Esophagus muscularis mucosa (tissue), 4 donors: ENCODE results near the gene RNF149. TPM values are rescaled to one million over a fixed set of nuclear protein-coding genes. Genes with fewer than 3 reads are reported as not detected.

Source experiments
- DNase-seq: peaks from one replicate; pipeline ENCODE4 v3.0.0-alpha.2; 2017; ENCODE audit errors: extremely low spot score
- H3K27ac ChIP-seq, 4 donors: fragments of 200-600 bp; sonication (generic); replicated peaks in 1 of 4; 1 replicate in 3 of 4; 2 replicates in 1 of 4; pipeline ENCODE4 v1.5.1; 2016 to 2019; ENCODE audit warnings: mild to moderate bottlenecking in 1 of 4
- H3K27me3 ChIP-seq, 4 donors: fragments of 200-600 bp; sonication (generic); one replicate each; pipeline versions ENCODE4 v1.5.1 to v1.6.0; 2016 to 2019
- H3K36me3 ChIP-seq, 4 donors: fragments of 200-600 bp; sonication (generic); one replicate each; pipeline ENCODE4 v1.5.1; 2016 to 2019
- H3K4me1 ChIP-seq, 4 donors: fragments of 200-600 bp; sonication (generic); one replicate each; pipeline ENCODE4 v1.5.1; 2016 to 2019
- H3K4me3 ChIP-seq, 4 donors: fragments of 200-600 bp; sonication (generic); 1 replicate in 2 of 4; 2 replicates in 2 of 4; pipeline ENCODE4 v1.5.1; 2016 to 2019; ENCODE audit warnings: mild to moderate bottlenecking in 4 of 4, moderate library complexity in 1 of 4
- H3K9me3 ChIP-seq, 4 donors: fragments of 200-600 bp; sonication (generic); 1 replicate in 3 of 4; 2 replicates in 1 of 4; pipeline ENCODE4 v1.5.1; 2016 to 2019
- CTCF ChIP-seq, 3 experiments: fragments of 200-600 bp in 2 of 3; fragments of 450-650 bp in 1 of 3; sonication (generic) in 2 of 3; IDR thresholded peaks; one replicate each; pipeline ENCODE4 v1.5.1; 2017 to 2019; ENCODE audit warnings: antibody characterized with exemption in 3 of 3, mild to moderate bottlenecking in 2 of 3, moderate library complexity in 1 of 3
- EP300 ChIP-seq: sonication (generic); formaldehyde crosslinking; IDR thresholded peaks from one replicate; pipeline ENCODE4 v1.6.1; 2017; ENCODE audit warnings: antibody characterized with exemption
- POLR2A ChIP-seq: fragments of 450-650 bp; IDR thresholded peaks from one replicate; pipeline ENCODE4 v1.6.1; 2017; ENCODE audit warnings: antibody characterized with exemption, moderate library complexity, mild to moderate bottlenecking, low read depth
- POLR2AphosphoS5 ChIP-seq, 2 donors: sonication (generic); formaldehyde crosslinking; IDR thresholded peaks; one replicate each; pipeline ENCODE4 v1.6.1; 2017; ENCODE audit warnings: antibody characterized with exemption in 2 of 2
- WGBS: methylation state at CpG from one replicate; pipeline ENCODE4 v1.1.5; 2018; 5-methylcytosine and 5-hydroxymethylcytosine counted together
- intact Hi-C: fragments of 100-400 bp; cut with DNase I; formaldehyde crosslinking; loops from one replicate; pipeline ENCODE4 v1.15.1; 2023
- total RNA-seq, 4 donors: library from RNA; depleted of rRNA; stranded (reverse); fragments of >200 nt; gene quantifications; one replicate each; pipeline versions ENCODE4 v1.1.0 to v1.2.1, GENCODE V29; 2016

RNF149 gene
- total RNA-seq, 4 donors from 2014 or later, result 29.5 to 66.6 (median 40.0) TPM

- 80% methylated on average over 1 of the region's 1 CpG for whole genome bisulfite sequencing
- Histone ChIP-seq H3K27me3 (no peaks in the 10 kb centered on the region), H3K4me3 (no peak overlapping the region), H3K36me3 (no peaks in the 10 kb centered on the region), H3K27ac (no peak overlapping the region), H3K4me1 (no peaks in the 10 kb centered on the region), H3K9me3 (no peaks in the 10 kb centered on the region)
- DNase-seq, result no peak
- TF ChIP-seq POLR2AphosphoS5 (IDR thresholded peaks at IDR 0.05) (no peak), POLR2A (no peak), CTCF (IDR thresholded peaks at IDR 0.05) (no peak), EP300 (no peak)
- intact Hi-C loops, result no loop called here
Measured at GRCh38 chr2:101348883-101349282, 40.4 kb upstream of the RNF149 start.

GRCh38 chr2:101346909-101347308, 38.4 kb upstream of the RNF149 start:
- Histone ChIP-seq H3K27ac (no peak overlapping the region), H3K27me3 (no peaks in the 10 kb centered on the region), H3K4me1 (peaks cover 0 to 5% (median 0%) of the 10 kb centered on the region in 4 donors), H3K4me3 (no peak overlapping the region), H3K9me3 (no peaks in the 10 kb centered on the region), H3K36me3 (no peaks in the 10 kb centered on the region)
- TF ChIP-seq EP300, result no peak
- TF ChIP-seq POLR2AphosphoS5 (IDR thresholded peaks at IDR 0.05), result no peak
- DNase-seq, result no peak
- WGBS, result 96% methylated on average over 3 of the region's 3 CpGs
- intact Hi-C loops, result no loop called here

GRCh38 chr2:101344137-101344536, 35.6 kb upstream of the RNF149 start:
- 70% methylated on average over 5 of the region's 5 CpGs for WGBS

GRCh38 chr2:101342625-101343008, 34.1 kb upstream of the RNF149 start:
- H3K9me3 ChIP-seq, result no peaks in the 10 kb centered on the region
- no peaks in the 10 kb centered on the region for H3K27me3 ChIP-seq
- WGBS, result 96% methylated on average over 14 of the region's 15 CpGs
- H3K36me3 ChIP-seq, result no peaks in the 10 kb centered on the region
- intact Hi-C loops, result no loop called here
- H3K4me1 ChIP-seq, result peaks cover 0 to 5% (median 0%) of the 10 kb centered on the region in 4 donors
- TF ChIP-seq CTCF (IDR thresholded peaks at IDR 0.05) (no peak), POLR2AphosphoS5 (IDR thresholded peaks at IDR 0.05) (no peak), POLR2A (no peak), EP300 (no peak)
- no peak for DNase-seq
- no peak overlapping the region for H3K27ac ChIP-seq
- H3K4me3 ChIP-seq, result no peak overlapping the region

More at GRCh38 chr2:101344137-101344536, 35.6 kb upstream of the RNF149 start:
- no peak overlapping the region for H3K4me3 ChIP-seq
- H3K27me3 ChIP-seq, result no peaks in the 10 kb centered on the region
- H3K36me3 ChIP-seq, result no peaks in the 10 kb centered on the region
- peaks cover 0 to 5% (median 0%) of the 10 kb centered on the region in 4 donors for H3K4me1 ChIP-seq
- H3K27ac ChIP-seq, result no peak overlapping the region
- H3K9me3 ChIP-seq, result no peaks in the 10 kb centered on the region
- DNase-seq, result no peak
- TF ChIP-seq EP300 (no peak), POLR2AphosphoS5 (IDR thresholded peaks at IDR 0.05) (no peak), POLR2A (no peak), CTCF (IDR thresholded peaks at IDR 0.05) (no peak)
- intact Hi-C loops, result no loop called here

- WGBS, result 62% methylated on average over 21 of the region's 21 CpGs
- Histone ChIP-seq H3K4me3 (no peak overlapping the region), H3K27ac (no peak overlapping the region), H3K36me3 (no peaks in the 10 kb centered on the region), H3K27me3 (no peaks in the 10 kb centered on the region), H3K9me3 (no peaks in the 10 kb centered on the region), H3K4me1 (peaks cover 0 to 5% (median 0%) of the 10 kb centered on the region in 4 donors)
- no peak for DNase-seq
- intact Hi-C loops, result no loop called here
- TF ChIP-seq POLR2A, result no peak
- TF ChIP-seq EP300, result no peak
- peak; percentile 48 to 77 (median 48) for TF ChIP-seq CTCF (IDR thresholded peaks at IDR 0.05)
- TF ChIP-seq POLR2AphosphoS5 (IDR thresholded peaks at IDR 0.05), result peak in 1 of 2 donors; percentile 18
Measured at GRCh38 chr2:101341901-101342624, 33.6 kb upstream of the RNF149 start.
